Measurements from ENCODE around the gene DIP2A.

Gene DIP2A

GRCh38 chr21:46420241-46421190 lies 38.2 kb upstream of the DIP2A start:
- H3K4me3 ChIP-seq (ENCODE audit: low read length) = no peak overlapping the region
- no peaks in the 10 kb centered on the region for H3K27me3 ChIP-seq (ENCODE audit: control insufficient read depth, insufficient read depth, low read length)
- H3K36me3 ChIP-seq (ENCODE audit: control insufficient read depth, insufficient read depth, low read length) = no peaks in the 10 kb centered on the region
- H3K9me3 ChIP-seq (ENCODE audit: control insufficient read depth, low read length) = no peaks in the 10 kb centered on the region
- no peaks in the 10 kb centered on the region for H3K4me1 ChIP-seq (ENCODE audit: control insufficient read depth, insufficient read depth, low read length)
- no peak overlapping the region for H3K9ac ChIP-seq (ENCODE audit: low read length)

GRCh38 chr21:46421191-46421750 lies 37.4 kb upstream of the DIP2A start:
- H3K9me3 ChIP-seq (ENCODE audit: control insufficient read depth, low read length) = no peaks in the 10 kb centered on the region
- H3K4me1 ChIP-seq (ENCODE audit: control insufficient read depth, insufficient read depth, low read length) = no peaks in the 10 kb centered on the region
- no peaks in the 10 kb centered on the region for H3K36me3 ChIP-seq (ENCODE audit: control insufficient read depth, insufficient read depth, low read length)
- H3K4me3 ChIP-seq (ENCODE audit: low read length) = no peak overlapping the region
- H3K9ac ChIP-seq (ENCODE audit: low read length) = no peak overlapping the region
- H3K27me3 ChIP-seq (ENCODE audit: control insufficient read depth, insufficient read depth, low read length) = no peaks in the 10 kb centered on the region

GRCh38 chr21:46421756-46422555 lies 36.7 kb upstream of the DIP2A start:
- no peak overlapping the region for H3K9ac ChIP-seq (ENCODE audit: low read length)
- no peaks in the 10 kb centered on the region for H3K4me1 ChIP-seq (ENCODE audit: control insufficient read depth, insufficient read depth, low read length)
- no peaks in the 10 kb centered on the region for H3K9me3 ChIP-seq (ENCODE audit: control insufficient read depth, low read length)
- H3K4me3 ChIP-seq (ENCODE audit: low read length) = no peak overlapping the region
- no peaks in the 10 kb centered on the region for H3K36me3 ChIP-seq (ENCODE audit: control insufficient read depth, insufficient read depth, low read length)
- H3K27me3 ChIP-seq (ENCODE audit: control insufficient read depth, insufficient read depth, low read length) = no peaks in the 10 kb centered on the region

GRCh38 chr21:46422636-46423241 lies 36.0 kb upstream of the DIP2A start:
- H3K9ac ChIP-seq (ENCODE audit: low read length) = no peak overlapping the region
- no peaks in the 10 kb centered on the region for H3K4me1 ChIP-seq (ENCODE audit: control insufficient read depth, insufficient read depth, low read length)
- H3K9me3 ChIP-seq (ENCODE audit: control insufficient read depth, low read length) = no peaks in the 10 kb centered on the region
- H3K4me3 ChIP-seq (ENCODE audit: low read length) = no peak overlapping the region
- no peaks in the 10 kb centered on the region for H3K36me3 ChIP-seq (ENCODE audit: control insufficient read depth, insufficient read depth, low read length)
- H3K27me3 ChIP-seq (ENCODE audit: control insufficient read depth, insufficient read depth, low read length) = no peaks in the 10 kb centered on the region

- peaks cover 7% of the 10 kb centered on the region for H3K36me3 ChIP-seq (ENCODE audit: control insufficient read depth, insufficient read depth, low read length)
- H3K9ac ChIP-seq (ENCODE audit: low read length) = no peak overlapping the region
- H3K4me3 ChIP-seq (ENCODE audit: low read length) = no peak overlapping the region
- H3K9me3 ChIP-seq (ENCODE audit: control insufficient read depth, low read length) = no peaks in the 10 kb centered on the region
- no peaks in the 10 kb centered on the region for H3K4me1 ChIP-seq (ENCODE audit: control insufficient read depth, insufficient read depth, low read length)
- H3K27me3 ChIP-seq (ENCODE audit: control insufficient read depth, insufficient read depth, low read length) = no peaks in the 10 kb centered on the region
Measured at GRCh38 chr21:46423546-46424038, 35.1 kb upstream of the DIP2A start.

GRCh38 chr21:46424039-46424591 lies 34.6 kb upstream of the DIP2A start:
- Histone ChIP-seq H3K9ac (ENCODE audit: low read length) (no peak overlapping the region), H3K36me3 (ENCODE audit: control insufficient read depth, insufficient read depth, low read length) (peaks cover 7% of the 10 kb centered on the region)

GRCh38 chr21:46424621-46425020 lies 34.1 kb upstream of the DIP2A start:
- H3K9me3 ChIP-seq (ENCODE audit: control insufficient read depth, low read length) = no peaks in the 10 kb centered on the region
- no peak overlapping the region for H3K9ac ChIP-seq (ENCODE audit: low read length)
- H3K27me3 ChIP-seq (ENCODE audit: control insufficient read depth, insufficient read depth, low read length) = no peaks in the 10 kb centered on the region
- H3K4me1 ChIP-seq (ENCODE audit: control insufficient read depth, insufficient read depth, low read length) = no peaks in the 10 kb centered on the region
- no peak overlapping the region for H3K4me3 ChIP-seq (ENCODE audit: low read length)
- peaks cover 7% of the 10 kb centered on the region for H3K36me3 ChIP-seq (ENCODE audit: control insufficient read depth, insufficient read depth, low read length)

More at GRCh38 chr21:46424039-46424591, 34.6 kb upstream of the DIP2A start:
- Histone ChIP-seq H3K4me1 (ENCODE audit: control insufficient read depth, insufficient read depth, low read length) (no peaks in the 10 kb centered on the region), H3K9me3 (ENCODE audit: control insufficient read depth, low read length) (no peaks in the 10 kb centered on the region), H3K4me3 (ENCODE audit: low read length) (no peak overlapping the region), H3K27me3 (ENCODE audit: control insufficient read depth, insufficient read depth, low read length) (no peaks in the 10 kb centered on the region)

GRCh38 chr21:46425041-46425440 lies 33.6 kb upstream of the DIP2A start:
- Histone ChIP-seq H3K4me1 (ENCODE audit: control insufficient read depth, insufficient read depth, low read length) (no peaks in the 10 kb centered on the region), H3K36me3 (ENCODE audit: control insufficient read depth, insufficient read depth, low read length) (peaks cover 7% of the 10 kb centered on the region), H3K9ac (ENCODE audit: low read length) (no peak overlapping the region), H3K4me3 (ENCODE audit: low read length) (no peak overlapping the region), H3K9me3 (ENCODE audit: control insufficient read depth, low read length) (no peaks in the 10 kb centered on the region), H3K27me3 (ENCODE audit: control insufficient read depth, insufficient read depth, low read length) (no peaks in the 10 kb centered on the region)

- H3K9ac ChIP-seq (ENCODE audit: low read length) = no peak overlapping the region
- H3K27me3 ChIP-seq (ENCODE audit: control insufficient read depth, insufficient read depth, low read length) = no peaks in the 10 kb centered on the region
- H3K36me3 ChIP-seq (ENCODE audit: control insufficient read depth, insufficient read depth, low read length) = peaks cover 7% of the 10 kb centered on the region
- H3K9me3 ChIP-seq (ENCODE audit: control insufficient read depth, low read length) = no peaks in the 10 kb centered on the region
- H3K4me3 ChIP-seq (ENCODE audit: low read length) = no peak overlapping the region
- no peaks in the 10 kb centered on the region for H3K4me1 ChIP-seq (ENCODE audit: control insufficient read depth, insufficient read depth, low read length)
Measured at GRCh38 chr21:46425571-46425970, 33.1 kb upstream of the DIP2A start.

GRCh38 chr21:46426313-46427046 lies 32.2 kb upstream of the DIP2A start:
- Histone ChIP-seq H3K9ac (ENCODE audit: low read length) (no peak overlapping the region), H3K4me1 (ENCODE audit: control insufficient read depth, insufficient read depth, low read length) (no peaks in the 10 kb centered on the region), H3K9me3 (ENCODE audit: control insufficient read depth, low read length) (no peaks in the 10 kb centered on the region), H3K36me3 (ENCODE audit: control insufficient read depth, insufficient read depth, low read length) (peaks cover 7% of the 10 kb centered on the region), H3K27me3 (ENCODE audit: control insufficient read depth, insufficient read depth, low read length) (no peaks in the 10 kb centered on the region), H3K4me3 (ENCODE audit: low read length) (no peak overlapping the region)

- H3K4me1 ChIP-seq (ENCODE audit: control insufficient read depth, insufficient read depth, low read length) = no peaks in the 10 kb centered on the region
- no peak overlapping the region for H3K4me3 ChIP-seq (ENCODE audit: low read length)
- no peaks in the 10 kb centered on the region for H3K27me3 ChIP-seq (ENCODE audit: control insufficient read depth, insufficient read depth, low read length)
- peaks cover 7% of the 10 kb centered on the region for H3K36me3 ChIP-seq (ENCODE audit: control insufficient read depth, insufficient read depth, low read length)
- H3K9ac ChIP-seq (ENCODE audit: low read length) = no peak overlapping the region
- H3K9me3 ChIP-seq (ENCODE audit: control insufficient read depth, low read length) = no peaks in the 10 kb centered on the region
Measured at GRCh38 chr21:46427516-46427915, 31.2 kb upstream of the DIP2A start.

Data from mucosa of stomach (tissue), 1 donor.